Hepatic stellate cell (primary cell): ENCODE data around the gene SMC4.

Experiments
- DNase-seq: peaks from one replicate; pipeline ENCODE4 v3.0.0; 2011; ENCODE audit warnings: low spot score

The SMC4 gene

GRCh38 chr3:160395297-160395696, 4.2 kb upstream of the SMC4 start:
- DNase-seq: no peak

DNA sequence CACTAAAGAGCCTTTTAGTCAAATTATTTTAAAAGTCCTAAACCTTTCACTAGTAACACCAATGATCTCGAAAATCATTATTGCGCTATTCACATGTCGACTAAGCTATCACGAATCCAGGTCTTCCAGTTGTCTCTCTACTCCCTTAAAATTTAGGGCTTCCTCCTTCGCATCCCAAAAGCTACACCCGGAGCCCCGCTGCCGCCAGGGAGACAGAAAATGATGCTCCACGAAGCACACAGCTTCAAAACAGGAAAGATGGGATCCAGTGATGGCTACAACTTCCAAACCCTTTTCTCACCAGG, 678 bp upstream of the SMC4 start:
- DNase-seq: no peak

GRCh38 chr3:160400030-160400701, 716 bp downstream of the SMC4 start:
- DNase-seq: peak; percentile 26

DNA sequence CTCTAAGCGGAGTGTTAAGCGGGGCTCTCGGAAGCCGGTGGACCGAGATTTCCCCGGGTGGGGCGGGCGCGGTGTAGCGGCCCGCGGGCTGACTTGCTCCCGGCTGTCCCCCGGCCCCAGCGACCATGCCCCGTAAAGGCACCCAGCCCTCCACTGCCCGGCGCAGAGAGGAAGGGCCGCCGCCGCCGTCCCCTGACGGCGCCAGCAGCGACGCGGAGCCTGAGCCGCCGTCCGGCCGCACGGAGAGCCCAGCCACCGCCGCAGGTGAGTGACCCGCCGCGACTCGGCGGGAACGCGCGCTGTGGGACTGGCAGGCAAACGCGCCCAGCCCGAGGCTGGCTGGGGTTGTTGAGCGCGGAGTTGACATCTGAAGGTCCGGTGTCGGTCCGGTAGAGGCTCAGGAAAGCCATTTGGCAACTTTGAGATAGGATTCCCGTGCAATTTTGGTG, 1.3 kb downstream of the SMC4 start:
- DNase-seq: no peak

DNA sequence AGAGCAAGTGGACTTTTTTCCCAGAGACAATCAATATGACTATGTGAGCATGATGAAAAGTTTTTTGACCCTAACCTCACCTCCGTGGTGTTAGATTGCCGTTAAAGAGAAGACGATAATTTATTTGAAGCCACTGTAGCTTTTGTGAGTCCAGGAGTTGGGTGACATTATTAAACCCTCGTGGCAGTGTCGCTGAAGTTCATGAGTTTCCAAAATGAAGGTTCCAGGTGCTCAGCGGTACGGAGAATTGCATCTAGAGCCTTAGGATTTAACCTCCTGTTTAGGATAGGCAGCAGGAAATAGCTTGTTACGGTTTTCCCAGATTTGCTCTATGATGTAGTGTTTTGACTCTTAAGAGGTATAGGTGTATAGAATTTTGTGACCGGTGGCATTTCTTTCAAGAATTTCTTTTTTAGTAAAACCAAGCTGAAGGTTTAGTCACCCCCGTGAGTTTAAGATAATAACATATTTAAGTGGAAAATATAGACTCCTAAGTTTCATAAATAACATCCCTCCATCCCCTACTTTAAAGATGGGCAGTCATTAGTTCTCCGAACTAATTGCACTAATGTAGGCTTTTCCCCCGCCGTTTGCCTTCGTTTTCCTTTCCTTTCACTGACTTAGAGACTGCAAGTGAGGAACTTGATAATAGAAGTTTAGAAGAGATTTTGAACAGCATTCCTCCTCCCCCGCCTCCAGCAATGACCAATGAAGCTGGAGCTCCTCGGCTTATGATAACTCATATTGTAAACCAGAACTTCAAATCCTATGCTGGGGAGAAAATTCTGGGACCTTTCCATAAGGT, 2.0 kb downstream of the SMC4 start:
- DNase-seq: peak; percentile 64

DNA sequence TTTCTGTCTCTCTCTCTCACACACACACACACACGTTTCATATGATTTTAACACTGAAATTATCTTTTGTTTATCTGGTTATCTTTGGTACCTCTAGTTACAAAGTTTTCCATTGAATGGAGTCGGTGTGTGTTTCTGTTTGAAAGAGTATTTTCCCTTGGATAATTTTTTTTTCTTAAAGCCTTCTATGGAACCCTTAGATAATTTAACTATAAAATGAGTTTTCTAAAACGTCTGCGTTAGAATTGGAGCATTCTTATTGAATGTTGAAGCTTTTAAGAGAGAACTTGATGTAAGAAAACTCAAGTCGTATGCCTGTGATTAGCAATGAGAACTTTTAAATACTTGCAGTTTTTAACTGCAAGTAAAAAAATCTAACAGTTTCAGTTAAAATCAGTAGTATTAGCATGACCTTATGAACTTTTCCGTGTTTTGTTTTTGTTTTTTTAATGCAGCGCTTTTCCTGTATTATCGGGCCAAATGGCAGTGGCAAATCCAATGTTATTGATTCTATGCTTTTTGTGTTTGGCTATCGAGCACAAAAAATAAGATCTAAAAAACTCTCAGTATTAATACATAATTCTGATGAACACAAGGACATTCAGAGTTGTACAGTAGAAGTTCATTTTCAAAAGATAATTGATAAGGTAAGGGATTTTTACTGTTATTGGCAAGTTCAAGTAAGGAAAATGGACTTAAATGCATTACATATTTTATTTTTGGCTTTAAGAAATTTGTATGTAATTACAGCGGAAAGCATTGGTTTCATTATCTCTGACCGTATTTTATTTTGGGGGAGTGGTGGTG, 3.0 kb downstream of the SMC4 start:
- DNase-seq: no peak

- no peak for DNase-seq
Measured at GRCh38 chr3:160403028-160403545, 3.6 kb downstream of the SMC4 start.

DNA sequence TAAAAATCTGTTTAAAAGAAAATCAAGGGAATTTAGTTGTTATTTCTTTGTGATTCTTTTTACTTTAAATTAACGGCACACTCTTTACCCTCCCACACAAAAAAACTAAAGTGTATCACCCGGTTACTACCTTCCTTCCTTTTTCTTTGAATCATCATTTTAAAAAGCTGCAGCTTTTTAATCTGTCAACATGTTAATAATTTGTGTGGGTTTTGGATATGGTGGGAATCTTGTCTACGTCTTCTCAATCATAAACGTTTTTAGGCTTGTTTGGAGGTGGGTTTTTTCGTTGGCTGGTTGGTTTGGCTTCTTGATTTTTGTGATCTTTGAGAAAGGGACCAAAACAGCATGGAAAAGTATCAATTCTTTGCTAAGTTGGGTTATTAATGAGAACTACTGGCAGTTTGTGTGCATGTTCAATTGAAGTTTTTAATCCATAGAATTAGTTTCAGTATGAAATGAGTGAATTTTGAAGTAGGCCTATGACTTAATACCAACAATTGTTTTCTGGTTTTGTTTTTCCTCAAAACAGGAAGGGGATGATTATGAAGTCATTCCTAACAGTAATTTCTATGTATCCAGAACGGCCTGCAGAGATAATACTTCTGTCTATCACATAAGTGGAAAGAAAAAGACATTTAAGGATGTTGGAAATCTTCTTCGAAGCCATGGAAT, 4.5 kb downstream of the SMC4 start:
- DNase-seq: no peak

DNA sequence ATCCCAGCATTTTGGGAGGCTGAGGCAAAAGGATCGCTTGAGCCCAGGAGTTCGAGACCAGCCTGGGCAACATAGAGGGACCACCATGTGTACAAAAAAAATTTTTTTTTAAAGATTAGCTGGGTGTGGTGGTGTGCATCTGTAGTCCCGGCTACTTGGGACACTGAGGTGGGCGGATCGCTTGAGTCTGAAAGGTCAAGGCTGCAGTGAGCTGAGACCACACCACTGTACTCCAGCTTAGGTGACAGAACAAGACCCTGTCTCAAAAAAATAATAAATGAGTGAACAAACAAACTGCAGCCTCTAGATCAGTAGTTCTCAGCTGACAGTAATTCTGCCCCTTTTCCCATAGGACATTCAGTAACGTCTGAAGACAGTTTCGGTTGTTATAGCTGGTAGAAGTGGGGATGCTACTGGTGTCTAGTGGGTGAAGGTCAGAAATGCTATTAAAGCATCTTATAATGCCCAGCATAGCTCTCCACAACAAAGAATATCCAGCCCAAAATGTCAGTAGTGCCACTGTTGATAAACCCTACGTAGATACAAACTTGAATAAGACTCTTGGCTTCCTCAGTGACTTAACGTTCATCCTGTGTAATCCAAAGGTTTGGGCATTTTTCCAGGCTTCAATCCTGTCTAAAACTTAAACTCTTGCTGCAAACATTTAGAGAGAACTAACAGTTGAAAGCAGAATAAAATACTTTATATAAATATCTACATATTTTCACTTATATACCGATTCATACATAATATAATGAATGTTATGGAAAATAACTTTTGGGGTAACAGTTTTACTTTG, 10.6 kb downstream of the SMC4 start:
- DNase-seq: no peak

GRCh38 chr3:160412477-160412876, 13.0 kb downstream of the SMC4 start:
- DNase-seq: no peak

- peak; percentile 42 for DNase-seq
Measured at GRCh38 chr3:160413613-160414248, 14.3 kb downstream of the SMC4 start.

GRCh38 chr3:160417311-160417710, 17.9 kb downstream of the SMC4 start:
- DNase-seq: no peak

DNA sequence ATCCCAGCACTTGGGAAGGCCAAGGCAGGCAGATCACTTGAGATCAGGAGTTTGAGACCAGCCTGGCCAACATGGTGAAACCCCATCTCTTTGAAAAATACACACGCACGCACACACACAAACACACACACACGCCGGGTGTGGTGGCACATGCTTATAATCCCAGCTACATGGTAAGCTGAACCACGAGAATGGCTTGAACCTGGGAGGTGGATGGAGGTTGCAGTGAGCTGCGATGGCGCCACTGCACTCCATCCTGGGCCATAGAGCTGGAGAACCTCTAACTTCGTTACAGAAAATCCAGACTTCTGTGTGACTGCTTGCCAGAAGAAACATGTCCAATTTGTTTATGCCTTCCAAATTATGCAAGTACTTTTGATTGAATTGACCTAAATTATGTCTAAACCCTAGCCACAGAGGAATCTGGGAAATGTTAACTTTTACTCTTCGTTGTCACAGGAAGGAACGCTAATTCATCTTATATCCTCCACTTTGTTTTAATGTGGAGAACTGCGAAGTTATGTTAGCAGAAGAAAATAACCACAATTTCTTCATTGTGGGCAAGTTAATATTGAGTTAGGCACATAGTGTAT, 28.5 kb downstream of the SMC4 start:
- no peak for DNase-seq

- DNase-seq: peak; percentile 29
Measured at GRCh38 chr3:160434071-160434470, 34.6 kb downstream of the SMC4 start.

- no peak for DNase-seq
Measured at GRCh38 chr3:160435095-160435494, 35.6 kb downstream of the SMC4 start.

DNA sequence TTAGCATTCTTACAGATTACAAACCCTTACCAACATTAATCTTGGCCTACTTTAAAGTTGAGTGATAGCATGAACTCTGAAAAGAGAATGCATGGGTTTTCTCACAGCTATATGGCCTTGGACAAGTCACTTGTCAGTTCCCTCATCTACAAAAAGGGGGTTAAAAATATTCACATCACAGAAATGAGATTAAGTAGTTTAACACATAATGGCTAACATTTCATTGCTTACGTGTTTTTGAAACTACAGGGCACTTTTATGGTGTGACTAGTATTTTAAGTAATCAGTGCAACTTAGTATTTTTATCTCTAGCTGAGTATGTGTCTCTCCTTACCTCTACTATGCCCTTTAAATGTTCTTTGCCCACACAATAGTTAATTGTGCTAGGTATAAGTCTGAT, 36.3 kb downstream of the SMC4 start:
- no peak for DNase-seq

- DNase-seq: no peak
Measured at GRCh38 chr3:160437083-160437455, 37.6 kb downstream of the SMC4 start.

DNA sequence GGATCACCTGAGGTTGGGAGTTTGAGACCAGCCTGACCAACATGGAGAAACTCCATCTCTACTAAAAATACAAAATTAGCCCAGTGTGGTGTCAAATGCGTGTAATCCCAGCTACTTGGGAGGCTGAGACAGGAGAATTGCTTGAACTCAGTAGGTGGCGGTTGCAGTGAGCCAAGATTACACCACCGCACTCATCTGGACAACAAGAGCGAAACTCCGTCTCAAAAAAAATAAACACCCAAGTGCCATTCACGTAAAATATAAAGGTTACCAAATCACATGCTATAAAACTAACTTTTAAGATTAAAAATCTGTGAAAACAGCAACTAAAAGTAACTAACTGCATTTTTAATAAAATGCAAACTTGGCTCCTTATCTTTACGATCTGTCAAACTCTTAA, 41.2 kb downstream of the SMC4 start:
- no peak for DNase-seq

DNA sequence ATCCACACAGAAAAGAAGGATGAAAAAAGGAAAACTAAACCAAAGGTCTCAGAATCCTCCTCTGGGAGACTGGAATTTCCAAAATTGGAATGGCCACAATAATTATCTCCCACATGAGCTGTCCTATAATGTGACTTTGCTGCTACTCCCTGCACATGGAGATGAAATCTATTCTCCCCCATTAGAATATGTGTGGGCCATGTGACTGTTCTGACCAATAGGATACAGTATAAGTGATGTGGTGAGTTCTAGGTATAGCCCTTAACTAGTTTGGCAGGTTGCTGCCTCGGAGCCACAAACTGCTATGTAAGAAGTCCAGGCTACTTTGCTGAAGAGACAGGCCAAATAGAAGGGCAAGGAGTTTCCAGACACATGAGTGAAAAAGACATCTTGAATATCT, 45.0 kb downstream of the SMC4 start:
- DNase-seq: no peak

GRCh38 chr3:160445854-160446253, 46.4 kb downstream of the SMC4 start:
- no peak for DNase-seq
